ENCODE data around the gene DIRAS1. TPM values are rescaled to one million over a fixed set of nuclear protein-coding genes. Genes with fewer than 3 reads are reported as not detected.

Gene DIRAS1
- total RNA-seq (2014; rRNA removed; shearing (Covaris generic)): not detected in 2 replicates
- 0.45 TPM in 1 of 2 replicates, not detected in the other for polyA plus RNA-seq (2015; cell fraction: cytosol; rRNA removed)
- 0.05 TPM in 1 of 2 replicates, not detected in the other for polyA plus RNA-seq (2015; cell fraction: nucleus; rRNA removed)

- no peak for DNase-seq (ENCODE audit: low read depth)
Measured at GRCh38 chr19:2720777-2721569, at the start of gene DIRAS1. Gene DIRAS1, minus strand, starts transcription at chr19:2721372. Its CDS starts 3,566 bp downstream, at chr19:2717806.

- no peak for DNase-seq (ENCODE audit: low read depth)
Measured at GRCh38 chr19:2770055-2771013, 49.2 kb upstream of the DIRAS1 start.

GRCh38 chr19:2769218-2769617, 48.0 kb upstream of the DIRAS1 start:
- no peak for DNase-seq (ENCODE audit: low read depth)

- no peak for DNase-seq (ENCODE audit: low read depth)
Measured at GRCh38 chr19:2768365-2769132, 47.4 kb upstream of the DIRAS1 start.

- no peak for DNase-seq (ENCODE audit: low read depth)
Measured at GRCh38 chr19:2767688-2768087, 46.5 kb upstream of the DIRAS1 start.

- DNase-seq (ENCODE audit: low read depth): no peak
Measured at GRCh38 chr19:2766594-2767372, 45.6 kb upstream of the DIRAS1 start.

- no peak for DNase-seq (ENCODE audit: low read depth)
Measured at GRCh38 chr19:2765376-2765775, 44.2 kb upstream of the DIRAS1 start.

GRCh38 chr19:2764945-2765344, 43.8 kb upstream of the DIRAS1 start:
- DNase-seq (ENCODE audit: low read depth): no peak

- no peak for DNase-seq (ENCODE audit: low read depth)
Measured at GRCh38 chr19:2763687-2764086, 42.5 kb upstream of the DIRAS1 start.

GRCh38 chr19:2762783-2763496, 41.8 kb upstream of the DIRAS1 start:
- no peak for DNase-seq (ENCODE audit: low read depth)

GRCh38 chr19:2761876-2762782, 41.0 kb upstream of the DIRAS1 start:
- no peak for DNase-seq (ENCODE audit: low read depth)

GRCh38 chr19:2761309-2761677, 40.1 kb upstream of the DIRAS1 start:
- no peak for DNase-seq (ENCODE audit: low read depth)

- no peak for DNase-seq (ENCODE audit: low read depth)
Measured at GRCh38 chr19:2759965-2760364, 38.8 kb upstream of the DIRAS1 start.

GRCh38 chr19:2759362-2759761, 38.2 kb upstream of the DIRAS1 start:
- no peak for DNase-seq (ENCODE audit: low read depth)

GRCh38 chr19:2758601-2759313, 37.6 kb upstream of the DIRAS1 start:
- no peak for DNase-seq (ENCODE audit: low read depth)

GRCh38 chr19:2756921-2757881, 36.0 kb upstream of the DIRAS1 start:
- DNase-seq (ENCODE audit: low read depth): no peak

- no peak for DNase-seq (ENCODE audit: low read depth)
Measured at GRCh38 chr19:2756477-2756876, 35.3 kb upstream of the DIRAS1 start.
